GM18868 (cell line): Measurements from ENCODE around the gene TLE1.
"Not testable (repeated sequence)": the region's sequence is repeated elsewhere in the genome, so short reads cannot be mapped to it uniquely, and the experiment has no call there.

Experiments used
- ATAC-seq: cut with Tn5 transposase; IDR thresholded peaks from one replicate; pipeline ENCODE4 v1.9.1; 2021; ENCODE audit warnings: mild to moderate bottlenecking, moderate library complexity; ENCODE audit not compliant: unreplicated experiment

TLE1 gene

DNA sequence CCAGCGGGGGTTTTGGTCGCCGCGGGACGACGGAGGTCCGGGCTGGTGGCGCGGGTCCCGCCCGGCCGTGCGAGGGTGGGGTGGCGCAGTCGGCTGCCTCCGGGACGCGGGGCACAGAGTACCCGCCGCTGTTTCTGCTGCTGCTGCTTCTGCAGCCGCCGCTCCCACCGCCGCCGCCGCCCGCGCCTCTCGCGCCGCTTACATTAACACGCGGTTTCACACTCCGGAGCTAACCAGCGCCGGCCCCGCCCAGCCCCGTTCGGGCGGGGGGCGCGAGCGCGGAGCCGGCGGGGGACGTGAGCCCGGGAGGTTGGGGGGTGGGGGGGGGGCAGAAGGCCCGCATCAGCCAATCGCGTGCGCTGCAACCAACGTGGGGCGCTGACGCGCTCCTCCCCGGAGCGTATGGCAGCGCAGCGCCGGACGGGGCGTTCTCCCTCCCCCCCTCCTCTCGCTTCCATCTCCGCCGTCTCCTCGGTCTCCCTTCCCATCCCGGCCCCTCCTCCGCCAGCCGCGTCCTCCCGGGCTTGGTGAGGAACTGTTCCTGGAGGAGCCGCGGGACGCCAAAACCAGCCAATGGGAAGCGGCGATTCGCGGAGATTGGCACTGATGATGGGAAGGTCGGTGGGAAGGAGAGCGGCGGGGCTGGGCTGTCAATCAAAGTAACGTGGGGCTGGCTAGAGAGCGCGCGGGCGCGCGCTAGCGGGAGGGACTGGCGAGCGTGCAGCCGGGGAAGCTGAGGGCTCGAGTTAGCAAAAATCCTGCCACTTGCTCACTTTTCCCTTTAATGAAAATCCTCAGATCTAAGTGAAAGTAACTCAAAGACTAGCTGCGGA is at the start of gene TLE1:
Gene TLE1 (minus strand): TSS at position 205 of the 833 bp plus-strand sequence. CDS start 1,307 bp downstream, outside the sequence.
- ATAC-seq, result peak; percentile 77

GRCh38 chr9:81737871-81738507 is 48.6 kb upstream of the TLE1 start:
- ATAC-seq, result no peak

DNA sequence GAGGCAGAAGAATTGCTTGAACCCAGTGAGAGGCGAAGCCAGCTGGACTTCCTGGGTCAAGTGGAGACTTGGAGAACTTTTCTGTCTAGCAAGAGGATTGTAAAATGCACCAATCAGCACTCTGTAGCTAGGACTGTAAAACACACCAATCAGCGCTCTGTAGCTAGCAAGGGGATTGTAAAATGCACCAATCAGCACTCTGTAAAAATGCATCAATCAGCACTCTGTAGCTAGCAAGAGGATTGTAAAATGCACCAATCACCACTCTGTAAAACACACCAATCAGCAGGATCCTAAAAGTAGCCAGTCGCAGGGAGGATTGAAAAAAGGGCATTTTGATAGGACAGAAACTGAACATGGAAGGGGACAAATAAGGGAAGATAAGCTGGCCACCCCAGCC is 41.2 kb upstream of the TLE1 start:
- ATAC-seq, result not testable (repeated sequence)

- ATAC-seq, result peak; percentile 75
These were observed 39.8 kb upstream of the TLE1 start for GRCh38 chr9:81729135-81729534.

GRCh38 chr9:81724242-81724889 is 35.0 kb upstream of the TLE1 start:
- no peak for ATAC-seq

GRCh38 chr9:81722277-81722676 is 32.9 kb upstream of the TLE1 start:
- no peak for ATAC-seq

DNA sequence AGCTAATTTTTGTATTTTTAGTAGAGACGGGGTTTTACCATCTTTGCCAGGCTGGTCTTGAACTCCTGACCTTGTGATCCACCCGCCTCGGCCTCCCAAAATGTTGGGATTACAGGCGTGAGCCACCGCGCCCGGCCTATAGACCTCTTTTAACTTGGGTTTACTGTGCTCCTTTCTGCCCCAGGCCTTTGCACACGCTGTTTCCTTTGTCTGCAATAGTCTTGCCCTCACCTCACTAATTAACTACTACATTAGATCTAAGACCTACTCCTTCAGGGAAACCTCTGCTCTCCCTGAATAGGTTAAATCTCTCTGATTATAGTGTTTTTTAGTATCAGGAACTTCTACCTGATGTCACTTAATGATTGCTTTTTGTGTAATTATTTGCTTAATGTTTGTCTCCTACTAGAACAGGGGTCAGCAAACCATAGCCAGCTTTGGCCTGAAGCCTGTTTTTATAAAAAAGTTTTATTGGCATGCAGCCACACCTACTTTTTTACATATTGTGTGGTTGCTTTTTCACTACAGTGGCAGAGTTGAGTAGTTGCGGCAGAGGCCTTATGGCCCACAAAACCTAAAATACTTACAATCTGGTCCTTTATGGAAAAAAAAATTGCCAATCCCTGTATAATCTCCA is 31.2 kb upstream of the TLE1 start:
- ATAC-seq, result no peak

DNA sequence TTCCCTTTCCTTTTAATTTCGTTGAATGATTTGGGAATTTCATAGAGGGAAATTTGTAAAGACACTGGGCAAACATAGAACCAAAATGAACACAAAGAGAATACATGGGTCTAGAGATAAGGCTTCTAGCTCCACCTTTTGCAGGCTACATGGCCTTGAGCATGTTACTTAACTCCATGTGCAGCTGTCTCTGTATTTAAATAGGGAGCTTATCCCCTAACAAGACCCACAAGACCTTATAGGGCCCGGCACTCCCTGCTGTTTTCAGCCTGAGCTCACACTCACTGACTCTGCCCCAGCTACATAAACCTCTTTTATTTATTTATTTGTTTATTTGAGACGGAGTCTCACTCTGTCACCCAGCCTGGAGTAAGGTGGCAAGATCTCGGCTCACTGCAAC is 30.6 kb upstream of the TLE1 start:
- no peak for ATAC-seq

DNA sequence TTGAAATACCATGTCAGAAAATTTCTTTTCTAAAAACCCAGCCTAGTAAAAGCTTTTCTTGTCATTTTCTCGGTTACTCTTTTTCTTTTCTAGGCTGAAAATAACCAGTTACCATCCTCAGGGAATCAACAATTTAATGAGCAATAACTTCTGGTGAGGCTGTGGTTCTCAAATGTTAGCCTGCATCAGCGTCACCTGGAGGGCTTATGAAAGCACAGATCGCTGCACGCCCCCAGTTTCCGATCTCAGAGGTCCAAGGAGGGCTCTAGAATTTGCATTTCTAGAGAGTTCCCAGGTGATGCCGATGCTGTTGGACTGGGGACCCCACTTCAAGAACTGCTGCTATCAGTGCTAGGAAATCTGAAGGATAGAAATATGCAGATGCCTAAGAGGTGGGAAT is 28.9 kb upstream of the TLE1 start:
- no peak for ATAC-seq

DNA sequence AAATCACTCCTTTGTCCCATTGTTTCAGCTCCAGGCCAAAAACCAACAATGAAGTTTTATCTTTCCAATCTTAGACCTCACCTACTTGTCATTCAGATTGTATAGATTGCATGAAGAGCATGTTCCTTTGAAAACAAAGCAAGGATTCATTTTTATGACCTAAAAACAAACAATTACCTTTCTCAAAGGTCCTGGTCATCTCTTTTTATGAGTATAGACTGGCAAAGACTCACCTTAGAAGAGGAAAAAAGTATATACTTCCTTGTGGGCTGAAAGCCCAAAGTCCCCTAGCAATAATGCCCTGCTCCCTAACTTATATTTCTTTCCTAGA is 28.4 kb upstream of the TLE1 start:
- ATAC-seq, result no peak

DNA sequence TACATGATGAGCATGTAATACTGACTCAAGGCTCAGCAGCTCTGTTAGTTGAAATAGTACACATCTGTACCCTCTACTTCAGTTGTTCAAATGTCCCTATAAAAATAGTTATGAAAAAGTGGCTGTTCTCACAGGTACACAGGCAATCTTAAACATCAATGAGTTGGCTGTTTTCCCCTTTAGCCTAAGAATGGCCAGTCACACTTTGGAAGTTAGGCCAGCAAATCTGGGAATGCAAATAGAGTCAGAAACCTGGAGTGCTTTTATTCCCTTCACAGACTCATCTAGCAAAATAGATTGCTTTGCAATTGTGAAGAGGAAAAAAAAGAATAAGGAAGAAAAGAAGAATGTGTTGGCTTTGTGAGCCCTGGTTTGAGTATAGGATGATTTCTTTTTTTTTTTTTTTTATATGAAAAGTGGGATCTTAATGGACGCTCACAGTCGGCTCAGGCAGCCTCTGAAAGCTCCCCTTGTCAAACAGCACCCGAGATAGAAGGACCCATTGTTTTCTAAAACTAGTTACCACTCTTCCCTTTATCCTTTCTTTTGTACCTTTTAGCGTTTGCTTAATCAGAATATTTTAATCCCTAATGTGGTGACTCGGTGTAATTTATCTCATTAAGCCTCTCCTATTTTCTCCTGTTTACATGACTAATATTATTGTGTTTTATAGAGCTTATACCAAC is 27.9 kb upstream of the TLE1 start:
- ATAC-seq, result no peak

DNA sequence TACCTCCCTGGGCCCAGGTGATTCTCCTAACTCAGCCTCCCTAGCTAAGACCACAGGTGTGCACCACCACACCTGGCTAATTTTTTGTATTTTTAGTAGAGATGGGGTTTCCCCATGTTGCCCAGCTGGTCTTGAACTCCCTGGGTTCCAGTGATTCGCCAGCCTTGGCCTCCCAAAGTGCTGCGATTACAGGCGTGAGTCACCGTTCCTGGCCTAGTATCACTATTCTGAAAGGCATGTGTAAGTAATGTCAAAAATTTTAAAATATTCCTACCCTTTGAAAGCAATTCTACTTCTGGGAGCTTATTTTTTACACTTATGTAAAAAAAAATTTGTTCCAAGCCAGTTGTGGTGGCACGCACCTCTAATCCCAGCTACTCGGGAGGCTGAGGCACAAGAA is 27.1 kb upstream of the TLE1 start:
- no peak for ATAC-seq

GRCh38 chr9:81705578-81705977 is 16.2 kb upstream of the TLE1 start:
- no peak for ATAC-seq

GRCh38 chr9:81694541-81694940 is 5.2 kb upstream of the TLE1 start:
- ATAC-seq, result no peak

DNA sequence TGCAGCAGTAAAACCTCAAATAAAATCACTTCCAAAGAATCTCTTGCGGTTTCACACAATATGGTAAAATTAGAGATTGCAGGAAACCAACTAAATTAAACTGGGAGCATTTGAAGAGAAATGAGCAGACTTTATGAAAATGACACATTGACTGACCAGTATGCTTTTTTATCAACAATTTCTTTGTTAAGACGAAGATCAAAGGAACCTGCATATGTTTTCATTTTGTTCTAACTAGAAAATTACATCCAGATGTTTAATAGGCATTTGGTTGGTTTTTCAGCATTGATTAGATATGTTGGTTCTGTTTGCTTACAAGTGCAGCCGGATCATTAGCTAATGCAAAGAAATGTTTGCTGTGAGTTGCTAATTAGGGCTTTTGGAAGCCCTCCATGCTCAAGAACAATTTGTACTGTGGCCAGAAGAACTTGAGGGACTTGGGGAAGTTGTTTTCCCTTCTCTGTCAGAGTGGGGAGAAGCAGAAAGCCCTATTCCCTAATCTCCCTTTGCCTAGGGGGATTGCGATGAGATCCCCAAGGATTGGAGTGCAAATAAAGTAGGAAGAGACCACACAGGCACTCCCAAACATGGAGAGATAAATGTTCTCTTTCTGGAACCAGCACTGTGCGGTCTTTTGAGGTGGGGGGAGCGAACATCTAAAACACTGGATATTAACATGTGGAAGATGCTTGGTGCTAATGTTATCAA is 4.5 kb upstream of the TLE1 start:
- no peak for ATAC-seq

DNA sequence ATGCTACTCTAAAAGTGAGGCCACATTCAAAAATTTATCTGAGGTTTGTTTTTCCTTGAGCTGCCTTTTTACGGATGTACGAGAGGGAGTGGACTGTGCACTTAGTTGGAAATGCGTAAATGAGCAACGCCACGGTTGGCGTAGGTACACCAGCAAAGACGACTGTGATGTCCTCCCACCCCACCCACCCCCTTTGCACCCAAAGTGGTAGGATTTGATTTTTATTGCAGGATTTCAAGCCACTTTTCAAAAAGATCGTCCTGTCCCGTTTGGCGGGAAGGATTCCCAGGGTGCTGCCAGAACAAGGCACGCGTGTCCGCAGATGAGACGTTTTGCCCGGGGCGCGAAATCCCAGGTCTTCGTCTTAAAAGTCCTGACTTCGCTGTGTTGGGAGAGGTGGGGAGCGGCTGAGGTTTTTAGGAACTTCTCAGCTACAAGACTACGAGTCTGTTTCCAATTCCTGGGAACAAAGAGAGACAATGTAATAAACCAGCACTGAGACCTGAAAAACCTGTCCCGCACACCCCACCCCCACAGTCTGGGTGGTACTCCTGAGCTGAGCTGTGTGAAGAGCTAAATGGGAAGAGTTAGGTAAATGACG is 1.0 kb upstream of the TLE1 start:
- no peak for ATAC-seq

DNA sequence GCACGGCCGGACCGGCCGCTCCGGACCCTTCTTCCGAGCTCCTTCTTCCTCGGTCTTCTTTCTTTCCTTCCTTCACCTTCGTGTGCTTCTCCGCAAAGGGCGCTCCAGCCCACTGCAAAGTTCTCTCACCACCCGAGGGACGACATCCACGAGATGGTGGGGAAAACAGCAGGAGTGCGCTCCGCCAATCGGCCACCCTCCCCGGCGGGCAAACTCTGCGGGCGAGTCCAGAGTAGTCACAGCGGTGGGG is 329 bp downstream of the TLE1 start:
- ATAC-seq, result peak; percentile 1

DNA sequence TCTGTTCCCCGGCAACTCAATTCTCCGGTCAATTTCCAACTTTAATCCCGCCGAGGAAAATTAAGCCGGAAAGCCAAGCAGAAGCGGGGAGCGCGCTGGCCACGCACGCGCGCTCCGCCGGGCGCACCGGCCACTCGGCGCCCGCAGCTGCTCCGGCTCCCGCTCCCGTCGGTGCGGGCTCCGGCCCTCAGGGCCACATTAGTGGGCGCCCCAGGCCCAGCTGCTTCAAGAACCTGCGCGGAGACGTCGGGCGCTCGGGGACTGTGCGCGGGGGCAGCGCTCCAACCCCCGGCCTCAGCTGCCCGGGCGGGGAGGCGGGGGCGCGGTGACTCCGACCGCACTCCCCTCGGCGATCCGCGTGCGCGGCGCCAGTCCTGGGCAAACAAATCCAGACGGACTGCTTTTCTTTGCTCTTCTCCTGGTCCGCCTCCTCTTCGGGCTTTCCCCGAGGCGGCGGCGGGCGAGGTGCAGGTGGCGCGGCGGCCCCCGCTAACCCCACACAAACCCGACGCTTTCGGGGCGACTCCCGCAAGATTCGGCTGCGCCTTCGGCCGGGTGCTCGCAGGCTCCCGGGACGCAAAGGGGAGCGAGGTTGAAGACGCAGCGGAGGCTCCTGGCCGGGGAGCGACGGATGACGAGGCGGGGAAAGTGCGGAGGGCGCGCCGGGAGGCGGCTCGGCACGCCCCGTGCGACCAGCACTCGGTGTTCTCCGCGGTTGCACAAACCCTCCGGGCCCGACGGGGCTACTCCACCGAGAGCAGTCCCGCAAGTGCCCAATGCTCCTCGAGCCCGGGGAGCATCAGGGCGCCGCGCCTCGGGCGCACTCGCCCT is 870 bp downstream of the TLE1 start:
- ATAC-seq, result peak; percentile 6

- ATAC-seq, result no peak
These were observed 1.7 kb downstream of the TLE1 start for GRCh38 chr9:81687521-81688261.
